HCT116 (cell line): ENCODE data around the gene LDB2. TPM values are rescaled to one million over a fixed set of nuclear protein-coding genes. Genes with fewer than 3 reads are reported as not detected.

ENCODE experiments used
- ATAC-seq: fragments of 200-7000 bp; cut with Tn5 transposase; 2 replicates; pipeline ENCODE4 v1.9.1; 2020; ENCODE audit warnings: mild to moderate bottlenecking, moderate library complexity
- BruUV-seq: library from RNA; stranded (reverse); fragments of 400-500 nt; replicated peaks from 2 replicates; lab custom pipeline; 2021; lab: Mats Ljungman, UMichigan
- CTCF ChIA-PET: fragments of 300-600 bp; sonication (Branson Sonifier 250); formaldehyde crosslinking; loops from one replicate; lab custom pipeline; 2021; ENCODE audit warnings: antibody characterized with exemption; lab: Charles Lee
- POLR2A ChIA-PET: fragments of 300-600, 350-600 bp; sonication (Branson Sonifier 250); formaldehyde crosslinking; loops from one replicate; lab custom pipeline; 2021; ENCODE audit warnings: antibody characterized with exemption; lab: Charles Lee
- RAD21 ChIA-PET, 2 experiments: fragments of 300-600 bp; sonication (Branson Sonifier 250); formaldehyde crosslinking; loops; one replicate each; lab custom pipeline; 2023; ENCODE audit warnings: low total read pairs in 2 of 2; ENCODE audit not compliant: uncharacterized antibody in 2 of 2, unreplicated experiment in 2 of 2, low non-redundant PET in 1 of 2; lab: Charles Lee
- DNase-seq: peaks from one replicate; pipeline ENCODE4 v3.0.0-alpha.2; 2010; ENCODE audit warnings: low read depth, low spot score
- H2AFZ ChIP-seq: fragments of 200-600 bp; shearing (Covaris generic), sonication (generic); 2 replicates; pipeline ENCODE4 v1.6.1; 2017; ENCODE audit warnings: low read depth, mixed run types, mixed read lengths, antibody characterized with exemption, low read length; ENCODE audit not compliant: poor library complexity, severe bottlenecking
- H3K27ac ChIP-seq: 2 replicates; pipeline ENCODE4 v1.5.1; 2012; ENCODE audit warnings: low read depth, low read length
- H3K27me3 ChIP-seq: fragments of 200-600 bp; sonication (generic); 2 replicates; pipeline ENCODE4 v1.6.1; 2016; ENCODE audit warnings: mixed run types, low read length, mixed read lengths; ENCODE audit not compliant: insufficient read depth
- H3K36me3 ChIP-seq, 2 experiments: fragments of 200-500 bp in 1 of 2; fragments of 200-600 bp in 1 of 2; sonication (Bioruptor generic) in 1 of 2; sonication (generic) in 1 of 2; 2 replicates each; pipeline versions ENCODE4 v1.5.1 to v1.6.1; 2014 to 2016; ENCODE audit warnings: low read length in 2 of 2, inconsistent platforms in 1 of 2, mixed read lengths in 1 of 2, mixed run types in 1 of 2; ENCODE audit not compliant: insufficient read depth in 2 of 2, control insufficient read depth in 1 of 2
- H3K4me1 ChIP-seq, 2 experiments: fragments of 200-600 bp in 1 of 2; sonication (generic) in 1 of 2; 2 replicates each; pipeline versions ENCODE4 v1.5.1 to v1.6.1; 2012 to 2017; ENCODE audit warnings: low read length in 2 of 2, inconsistent platforms in 1 of 2, mild to moderate bottlenecking in 1 of 2, mixed read lengths in 1 of 2, mixed run types in 1 of 2, moderate library complexity in 1 of 2; ENCODE audit not compliant: insufficient read depth in 2 of 2, control insufficient read depth in 1 of 2
- H3K4me2 ChIP-seq: fragments of 200-600 bp; sonication (generic); 2 replicates; pipeline ENCODE4 v1.6.1; 2017; ENCODE audit warnings: mixed run types, low read length, mixed read lengths
- H3K4me3 ChIP-seq, 2 experiments: fragments of 200-600 bp in 1 of 2; sonication (generic) in 1 of 2; replicated peaks in 1 of 2; 2 replicates each; pipeline ENCODE4 v1.5.1; 2011 to 2016; ENCODE audit warnings: low read length in 2 of 2, control low read depth in 1 of 2, low read depth in 1 of 2, mild to moderate bottlenecking in 1 of 2, mixed read lengths in 1 of 2, mixed run types in 1 of 2
- H3K79me2 ChIP-seq: fragments of 200-600 bp; sonication (generic); 2 replicates; pipeline ENCODE4 v1.6.1; 2017; ENCODE audit warnings: mild to moderate bottlenecking, mixed run types, low read length, moderate library complexity, mixed read lengths; ENCODE audit not compliant: insufficient read depth
- H3K9ac ChIP-seq: fragments of 200-600 bp; sonication (generic); 2 replicates; pipeline ENCODE4 v1.6.1; 2016; ENCODE audit warnings: low read length, mixed read lengths
- H3K9me2 ChIP-seq: fragments of 200-600 bp; sonication (generic), shearing (Covaris generic); 2 replicates; pipeline ENCODE4 v1.6.1; 2017; ENCODE audit warnings: mixed run types, mild to moderate bottlenecking, moderate library complexity; ENCODE audit not compliant: insufficient read depth
- H3K9me3 ChIP-seq, 2 experiments: fragments of 200-500 bp in 1 of 2; fragments of 200-600 bp in 1 of 2; sonication (Bioruptor generic) in 1 of 2; sonication (generic) in 1 of 2; 2 replicates each; pipeline ENCODE4 v1.6.1; 2014 to 2017; ENCODE audit warnings: low read length in 2 of 2, mixed read lengths in 2 of 2, inconsistent platforms in 1 of 2, low read depth in 1 of 2, mild to moderate bottlenecking in 1 of 2, mixed run types in 1 of 2, moderate library complexity in 1 of 2; ENCODE audit not compliant: control insufficient read depth in 1 of 2, insufficient read depth in 1 of 2
- H4K20me1 ChIP-seq: fragments of 200-600 bp; sonication (generic), shearing (Covaris generic); 2 replicates; pipeline ENCODE4 v1.6.1; 2017; ENCODE audit warnings: mixed run types, mild to moderate bottlenecking, moderate library complexity; ENCODE audit not compliant: insufficient read depth
- ATF3 ChIP-seq: IDR thresholded peaks from 2 replicates; pipeline ENCODE4 v1.6.1; 2012
- CBX3 ChIP-seq: IDR thresholded peaks from 2 replicates; pipeline ENCODE4 v1.6.1; 2012; ENCODE audit warnings: low read depth
- CEBPB ChIP-seq: IDR thresholded peaks from 2 replicates; pipeline ENCODE4 v1.6.1; 2012; ENCODE audit warnings: low read depth
- EGR1 ChIP-seq: IDR thresholded peaks from 2 replicates; pipeline ENCODE4 v1.6.1; 2012; ENCODE audit warnings: low read depth
- ELF1 ChIP-seq: IDR thresholded peaks from 2 replicates; pipeline ENCODE4 v1.6.1; 2012; ENCODE audit warnings: low read depth, borderline replicate concordance
- EZH2phosphoT487 ChIP-seq: fragments of 200-600 bp; IDR thresholded peaks from 2 replicates; pipeline ENCODE4 v1.6.1; 2018; ENCODE audit warnings: antibody characterized with exemption, borderline replicate concordance
- FOSL1 ChIP-seq: IDR thresholded peaks from 2 replicates; pipeline ENCODE4 v1.6.1; 2012; ENCODE audit warnings: low read depth
- JUND ChIP-seq: IDR thresholded peaks from 2 replicates; pipeline ENCODE4 v1.6.1; 2012
- POLR2AphosphoS5 ChIP-seq: IDR thresholded peaks from 2 replicates; pipeline ENCODE4 v1.6.1; 2011; ENCODE audit warnings: mild to moderate bottlenecking, low read depth, low read length, moderate library complexity
- RAD21 ChIP-seq: IDR thresholded peaks from 2 replicates; pipeline ENCODE4 v1.6.1; 2012; ENCODE audit warnings: low read depth, mild to moderate bottlenecking
- SIN3A ChIP-seq: IDR thresholded peaks from 2 replicates; pipeline ENCODE4 v1.6.1; 2012; ENCODE audit warnings: low read depth
- SP1 ChIP-seq: IDR thresholded peaks from 2 replicates; pipeline ENCODE4 v1.6.1; 2012; ENCODE audit warnings: low read depth
- SRF ChIP-seq: IDR thresholded peaks from 2 replicates; pipeline ENCODE4 v1.6.1; 2012; ENCODE audit warnings: low read depth
- TCF7L2 ChIP-seq: IDR thresholded peaks from 2 replicates; pipeline ENCODE4 v1.7.0; 2011; ENCODE audit warnings: borderline replicate concordance, inconsistent platforms; ENCODE audit not compliant: insufficient read depth, insufficient read length; ENCODE audit errors: extremely low read depth
- ZBTB33 ChIP-seq: IDR thresholded peaks from 2 replicates; pipeline ENCODE4 v1.6.1; 2011; ENCODE audit warnings: mild to moderate bottlenecking, low read length, moderate library complexity; ENCODE audit not compliant: insufficient replicate concordance; ENCODE audit errors: extremely low read depth
- ZNF274 ChIP-seq: fragments of 200-500 bp; sonication (Bioruptor generic); IDR thresholded peaks from 2 replicates; pipeline ENCODE4 v1.6.1; 2014; ENCODE audit warnings: mild to moderate bottlenecking, low read depth, low read length, inconsistent platforms
- intact Hi-C: fragments of 100-400 bp; cut with micrococcal nuclease; formaldehyde crosslinking; loops from 2 replicates; pipeline ENCODE4 v1.10.0; 2022
- total RNA-seq: library from RNA; stranded (reverse); gene quantifications from one replicate; pipeline ENCODE4 v1.2.1, GENCODE V29; 2021; ENCODE audit not compliant: unreplicated experiment
- TF ChIP-seq, protein P1 (sequence below), 3 experiments: fragments of 200-600 bp in 1 of 3; sonication (generic) in 1 of 3; IDR thresholded peaks in 2 of 3; conservative IDR thresholded peaks in 1 of 3; 2 replicates each; pipeline ENCODE4 v1.5.1; 2012 to 2017; ENCODE audit warnings: low read depth in 2 of 3, low read length in 2 of 3, antibody characterized with exemption in 1 of 3, borderline replicate concordance in 1 of 3, control low read depth in 1 of 3, mild to moderate bottlenecking in 1 of 3, mixed read lengths in 1 of 3, mixed run types in 1 of 3, moderate library complexity in 1 of 3; ENCODE audit not compliant: insufficient read depth in 1 of 3

LDB2 gene
- total RNA-seq, 1 experiment from 2014 or later, result 0.12 TPM

DNA sequence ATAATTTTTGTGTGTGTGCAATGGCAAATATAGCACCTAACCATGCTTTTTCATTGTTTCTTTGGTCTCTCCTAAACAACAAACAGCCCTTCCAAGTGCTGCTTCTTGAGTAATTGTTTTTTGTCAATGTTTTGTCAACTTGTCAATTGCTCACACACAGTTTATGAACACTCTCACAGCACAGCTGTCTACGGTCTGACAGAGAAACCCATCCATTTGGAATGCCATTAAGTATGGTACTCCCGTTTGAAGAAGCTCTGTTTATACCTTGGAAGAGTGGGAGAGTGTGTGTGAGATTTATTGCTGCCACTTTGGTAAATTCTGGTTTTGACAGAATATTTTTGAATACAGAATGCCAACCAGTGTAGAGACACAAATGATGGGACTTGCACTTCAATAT is 254.6 kb downstream of the LDB2 start:
- H3K9me2 ChIP-seq, result no peaks in the 10 kb centered on the region
- H3K27ac ChIP-seq, result no peak overlapping the region
- RAD21 ChIA-PET, result no interaction called here
- POLR2A ChIA-PET, result no interaction called here
- DNase-seq (no peak), ATAC-seq (no peak)
- no peaks in the 10 kb centered on the region for H4K20me1 ChIP-seq
- H3K4me2 ChIP-seq, result no peak overlapping the region
- CTCF ChIA-PET, result interaction anchor here (1.5 kb wide), 1 partner anchor 15 kb away, joined by 3 read pairs; no protein-coding TSS in a partner anchor
- intact Hi-C loops, result loop anchor here (2.0 to 10.0 kb wide), 2 partner anchors 681 to 821 kb away; no protein-coding TSS in a partner anchor
- no peaks in the 10 kb centered on the region for H3K36me3 ChIP-seq
- TF ChIP-seq ZBTB33, result no peak
- no peak for TF ChIP-seq ATF3
- no peak for TF ChIP-seq SIN3A
- TF ChIP-seq, protein P1, sequence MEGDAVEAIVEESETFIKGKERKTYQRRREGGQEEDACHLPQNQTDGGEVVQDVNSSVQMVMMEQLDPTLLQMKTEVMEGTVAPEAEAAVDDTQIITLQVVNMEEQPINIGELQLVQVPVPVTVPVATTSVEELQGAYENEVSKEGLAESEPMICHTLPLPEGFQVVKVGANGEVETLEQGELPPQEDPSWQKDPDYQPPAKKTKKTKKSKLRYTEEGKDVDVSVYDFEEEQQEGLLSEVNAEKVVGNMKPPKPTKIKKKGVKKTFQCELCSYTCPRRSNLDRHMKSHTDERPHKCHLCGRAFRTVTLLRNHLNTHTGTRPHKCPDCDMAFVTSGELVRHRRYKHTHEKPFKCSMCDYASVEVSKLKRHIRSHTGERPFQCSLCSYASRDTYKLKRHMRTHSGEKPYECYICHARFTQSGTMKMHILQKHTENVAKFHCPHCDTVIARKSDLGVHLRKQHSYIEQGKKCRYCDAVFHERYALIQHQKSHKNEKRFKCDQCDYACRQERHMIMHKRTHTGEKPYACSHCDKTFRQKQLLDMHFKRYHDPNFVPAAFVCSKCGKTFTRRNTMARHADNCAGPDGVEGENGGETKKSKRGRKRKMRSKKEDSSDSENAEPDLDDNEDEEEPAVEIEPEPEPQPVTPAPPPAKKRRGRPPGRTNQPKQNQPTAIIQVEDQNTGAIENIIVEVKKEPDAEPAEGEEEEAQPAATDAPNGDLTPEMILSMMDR (IDR thresholded peaks at IDR 0.05 in 2 of 3, conservative IDR thresholded peaks at IDR 0.05 in 1 of 3; ENCODE audit: borderline replicate concordance in 1 of 3, insufficient read depth in 1 of 3, low read depth in 2 of 3, low read length in 2 of 3), result no peak
- no peak for TF ChIP-seq CBX3
- no peak for TF ChIP-seq CEBPB
- TF ChIP-seq FOSL1, result no peak
- no peak for TF ChIP-seq EGR1
- no peak for TF ChIP-seq RAD21
- no peak for TF ChIP-seq JUND
- TF ChIP-seq SRF, result no peak
- no peak for TF ChIP-seq ZNF274
- TF ChIP-seq EZH2phosphoT487, result no peak
- no peak for TF ChIP-seq SP1
- no peak for TF ChIP-seq TCF7L2
- no peak for TF ChIP-seq POLR2AphosphoS5
- no peak for TF ChIP-seq ELF1
- peaks cover 3% of the 10 kb centered on the region; the same call in 1 of the 2 replicates for H3K27me3 ChIP-seq
- H3K4me1 ChIP-seq, result no peaks in the 10 kb centered on the region
- H3K4me3 ChIP-seq, result no peak overlapping the region
- H3K9me3 ChIP-seq, result no peaks in the 10 kb centered on the region
- H2AFZ ChIP-seq, result no peak overlapping the region
- no peaks in the 10 kb centered on the region for H3K79me2 ChIP-seq
- BruUV-seq, result no TSS peak
- H3K9ac ChIP-seq, result no peak overlapping the region
